Liver (tissue), 9 donors: ENCODE measurements around the gene IL10RB. TPM values are rescaled to one million over a fixed set of nuclear protein-coding genes. Genes with fewer than 3 reads are reported as not detected.

Source experiments
- DNase-seq: peaks from one replicate; pipeline ENCODE4 v3.0.0-alpha.2; 2017; ENCODE audit warnings: low spot score
- H3K27ac ChIP-seq, 2 donors: one replicate each; pipeline ENCODE4 v1.7.0; 2013; ENCODE audit warnings: inconsistent platforms in 2 of 2, low read length in 2 of 2, control low read depth in 1 of 2, low read depth in 1 of 2, mild to moderate bottlenecking in 1 of 2
- H3K27me3 ChIP-seq, 4 donors: one replicate each; pipeline versions ENCODE4 v1.6.1 to v1.7.0; 2013; ENCODE audit warnings: low read length in 3 of 4, inconsistent platforms in 1 of 4, mild to moderate bottlenecking in 1 of 4, moderate library complexity in 1 of 4; ENCODE audit not compliant: control insufficient read depth in 4 of 4, insufficient read depth in 4 of 4
- H3K36me3 ChIP-seq, 4 donors: one replicate each; pipeline versions ENCODE4 v1.6.1 to v1.7.0; 2013; ENCODE audit warnings: low read length in 3 of 4, mild to moderate bottlenecking in 3 of 4, low read depth in 1 of 4, moderate library complexity in 1 of 4; ENCODE audit not compliant: control insufficient read depth in 4 of 4, insufficient read depth in 3 of 4
- H3K4me1 ChIP-seq, 4 donors: one replicate each; pipeline versions ENCODE4 v1.6.1 to v1.7.0; 2013; ENCODE audit warnings: low read length in 3 of 4, mild to moderate bottlenecking in 3 of 4, moderate library complexity in 1 of 4; ENCODE audit not compliant: control insufficient read depth in 4 of 4, insufficient read depth in 4 of 4
- H3K4me3 ChIP-seq, 3 donors: one replicate each; pipeline versions ENCODE4 v1.6.1 to v1.7.0; 2013; ENCODE audit warnings: low read length in 3 of 3, control low read depth in 1 of 3, low read depth in 1 of 3, mild to moderate bottlenecking in 1 of 3
- H3K9ac ChIP-seq, 2 donors: one replicate each; pipeline ENCODE4 v1.7.0; 2013; ENCODE audit warnings: low read length in 2 of 2, mild to moderate bottlenecking in 2 of 2, moderate library complexity in 2 of 2, control low read depth in 1 of 2, low read depth in 1 of 2
- H3K9me3 ChIP-seq, 4 donors: one replicate each; pipeline versions ENCODE4 v1.6.1 to v1.7.0; 2013; ENCODE audit warnings: low read length in 3 of 4; ENCODE audit not compliant: control insufficient read depth in 4 of 4
- CTCF ChIP-seq: fragments of 150-350 bp; IDR thresholded peaks from 2 replicates; pipeline ENCODE4 v1.5.1; 2017; ENCODE audit warnings: improper control_type of control experiment, low read depth, low read length; ENCODE audit not compliant: missing input control
- EGR1 ChIP-seq, 2 donors: IDR thresholded peaks; 2 replicates each; pipeline ENCODE4 v1.6.1; 2016 to 2018; ENCODE audit warnings: antibody characterized with exemption in 2 of 2, low read depth in 2 of 2
- FOXA1 ChIP-seq: IDR thresholded peaks from 2 replicates; pipeline ENCODE4 v1.6.1; 2016; ENCODE audit warnings: antibody characterized with exemption
- FOXA2 ChIP-seq: IDR thresholded peaks from 2 replicates; pipeline ENCODE4 v1.6.1; 2016; ENCODE audit warnings: antibody characterized with exemption
- GABPA ChIP-seq, 2 donors: IDR thresholded peaks in 1 of 2; conservative IDR thresholded peaks in 1 of 2; 2 replicates each; pipeline ENCODE4 v1.6.1; 2016; ENCODE audit warnings: antibody characterized with exemption in 2 of 2, mild to moderate bottlenecking in 1 of 2, moderate library complexity in 1 of 2
- HNF4A ChIP-seq, 2 donors: conservative IDR thresholded peaks; 2 replicates each; pipeline ENCODE4 v1.6.1; 2016; ENCODE audit warnings: antibody characterized with exemption in 2 of 2, mild to moderate bottlenecking in 2 of 2
- HNF4G ChIP-seq: IDR thresholded peaks from 2 replicates; pipeline ENCODE4 v1.6.1; 2016; ENCODE audit warnings: antibody characterized with exemption
- JUND ChIP-seq, 2 donors: IDR thresholded peaks; 2 replicates each; pipeline ENCODE4 v1.6.1; 2016; ENCODE audit warnings: antibody characterized with exemption in 2 of 2
- MAX ChIP-seq: IDR thresholded peaks from 2 replicates; pipeline ENCODE4 v1.6.1; 2016; ENCODE audit warnings: antibody characterized with exemption
- NR2F2 ChIP-seq: IDR thresholded peaks from 2 replicates; pipeline ENCODE4 v1.6.1; 2016; ENCODE audit warnings: antibody characterized with exemption
- RAD21 ChIP-seq, 2 donors: IDR thresholded peaks; 2 replicates each; pipeline ENCODE4 v1.6.1; 2016; ENCODE audit warnings: antibody characterized with exemption in 2 of 2, mild to moderate bottlenecking in 2 of 2
- SP1 ChIP-seq: IDR thresholded peaks from 2 replicates; pipeline ENCODE4 v1.6.1; 2018; ENCODE audit warnings: antibody characterized with exemption, mild to moderate bottlenecking
- TAF1 ChIP-seq: conservative IDR thresholded peaks from 2 replicates; pipeline ENCODE4 v1.6.1; 2016; ENCODE audit warnings: antibody characterized with exemption, mild to moderate bottlenecking
- YY1 ChIP-seq: IDR thresholded peaks from 2 replicates; pipeline ENCODE4 v1.6.1; 2016; ENCODE audit warnings: antibody characterized with exemption, mild to moderate bottlenecking
- WGBS: extraction: QIAGEN DNeasy Blood & Tissue Kit; methylation state at CpG from one replicate; pipeline ENCODE4 v1.1.7; 2013; 5-methylcytosine and 5-hydroxymethylcytosine counted together
- polyA plus RNA-seq, 2 donors: library from polyadenylated mRNA; stranded (reverse) in 1 of 2; unstranded in 1 of 2; fragments of 200-250 nt in 1 of 2; fragments of >200 nt in 1 of 2; fragmentation: Nextera tagmentation in 1 of 2; extraction: Ambion mirVana in 1 of 2; gene quantifications; one replicate each; pipeline versions ENCODE4 v1.2.1 to v1.2.3, GENCODE V29; 2013 to 2015
- total RNA-seq, 2 donors: library from RNA; depleted of rRNA; stranded (reverse); fragments of >200 nt; gene quantifications; one replicate each; pipeline ENCODE4 v1.2.3, GENCODE V29; 2014
- TF ChIP-seq, protein P1 (sequence below): IDR thresholded peaks from 2 replicates; pipeline ENCODE4 v1.6.1; 2016; ENCODE audit warnings: antibody characterized with exemption
- donor health status: healthy.
- donor health status: healthy.
- donor health status: healthy.
- donor health status: healthy.
- donor health status: healthy.

Gene IL10RB
- total and polyA plus RNA-seq, 4 donors: 16.1 to 22.1 (median 18.8) TPM

- DNase-seq: no peak
- Histone ChIP-seq H3K9me3 (no peaks in the 10 kb centered on the region), H3K36me3 (peaks cover 0 to 12% (median 6%) of the 10 kb centered on the region in 4 donors), H3K4me3 (no peak overlapping the region), H3K4me1 (no peaks in the 10 kb centered on the region), H3K27me3 (no peaks in the 10 kb centered on the region), H3K27ac (no peak overlapping the region), H3K9ac (no peak overlapping the region)
- 72% methylated on average over 4 of the region's 4 CpGs for WGBS
- no peak for TF ChIP-seq GABPA (IDR thresholded peaks at IDR 0.05 in 1 of 2, conservative IDR thresholded peaks at IDR 0.05 in 1 of 2)
- TF ChIP-seq, protein P1, sequence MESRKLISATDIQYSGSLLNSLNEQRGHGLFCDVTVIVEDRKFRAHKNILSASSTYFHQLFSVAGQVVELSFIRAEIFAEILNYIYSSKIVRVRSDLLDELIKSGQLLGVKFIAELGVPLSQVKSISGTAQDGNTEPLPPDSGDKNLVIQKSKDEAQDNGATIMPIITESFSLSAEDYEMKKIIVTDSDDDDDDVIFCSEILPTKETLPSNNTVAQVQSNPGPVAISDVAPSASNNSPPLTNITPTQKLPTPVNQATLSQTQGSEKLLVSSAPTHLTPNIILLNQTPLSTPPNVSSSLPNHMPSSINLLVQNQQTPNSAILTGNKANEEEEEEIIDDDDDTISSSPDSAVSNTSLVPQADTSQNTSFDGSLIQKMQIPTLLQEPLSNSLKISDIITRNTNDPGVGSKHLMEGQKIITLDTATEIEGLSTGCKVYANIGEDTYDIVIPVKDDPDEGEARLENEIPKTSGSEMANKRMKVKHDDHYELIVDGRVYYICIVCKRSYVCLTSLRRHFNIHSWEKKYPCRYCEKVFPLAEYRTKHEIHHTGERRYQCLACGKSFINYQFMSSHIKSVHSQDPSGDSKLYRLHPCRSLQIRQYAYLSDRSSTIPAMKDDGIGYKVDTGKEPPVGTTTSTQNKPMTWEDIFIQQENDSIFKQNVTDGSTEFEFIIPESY: no peak
- TF ChIP-seq YY1: no peak
- no peak for TF ChIP-seq FOXA2
- no peak for TF ChIP-seq HNF4G
Observed at GRCh38 chr21:33334191-33334590, 68.0 kb downstream of the IL10RB start.

- no peak overlapping the region for H3K27ac ChIP-seq
Observed at GRCh38 chr21:33334824-33335223, 68.7 kb downstream of the IL10RB start.

DNA sequence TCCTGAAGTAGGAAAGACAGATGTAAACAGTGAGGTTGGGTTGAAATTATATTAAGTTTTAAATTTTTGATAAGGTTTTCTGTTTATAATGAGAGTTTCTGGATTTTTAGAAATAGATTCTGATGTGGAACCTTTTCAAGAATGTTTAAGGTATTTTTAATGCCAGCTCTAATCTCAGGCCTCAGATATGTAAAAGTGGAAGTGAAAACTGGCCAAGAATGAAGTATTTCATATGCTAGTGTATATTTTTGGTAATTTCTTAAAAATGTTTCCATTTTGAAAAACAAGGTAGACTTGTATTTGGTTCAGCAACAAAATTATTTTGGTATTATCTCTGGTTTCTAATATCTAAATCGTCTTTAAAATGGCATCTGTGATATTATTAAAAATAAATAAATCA lies 73.0 kb downstream of the IL10RB start:
- no peak for TF ChIP-seq HNF4A (conservative IDR thresholded peaks at IDR 0.05)
- no peak for TF ChIP-seq FOXA1
- TF ChIP-seq MAX: no peak
- H3K36me3 ChIP-seq: peaks cover 7 to 34% (median 17%) of the 10 kb centered on the region in 4 donors
- WGBS: 84% methylated on average over 1 of the region's 1 CpG

More at GRCh38 chr21:33334824-33335223, 68.7 kb downstream of the IL10RB start:
- Histone ChIP-seq H3K4me1 (peaks cover 0 to under 1% (median 0%) of the 10 kb centered on the region in 4 donors), H3K4me3 (no peak overlapping the region), H3K9ac (no peak overlapping the region), H3K36me3 (peaks cover 0 to 12% (median 6%) of the 10 kb centered on the region in 4 donors), H3K27me3 (no peaks in the 10 kb centered on the region), H3K9me3 (no peaks in the 10 kb centered on the region)
- 88% methylated on average over 2 of the region's 2 CpGs for WGBS
- TF ChIP-seq EGR1 (IDR thresholded peaks at IDR 0.05; ENCODE audit: low read depth in 2 of 2) (no peak), SP1 (no peak), NR2F2 (no peak), HNF4A (conservative IDR thresholded peaks at IDR 0.05) (no peak)
- no peak for DNase-seq

GRCh38 chr21:33339918-33340317 lies 73.8 kb downstream of the IL10RB start:
- no peak overlapping the region for H3K27ac ChIP-seq
- DNase-seq: no peak
- no peak for TF ChIP-seq RAD21 (IDR thresholded peaks at IDR 0.05)
- TF ChIP-seq, protein P1: no peak
- TF ChIP-seq CTCF: no peak
- no peak for TF ChIP-seq SP1
- no peak for TF ChIP-seq TAF1
- no peak for TF ChIP-seq EGR1 (IDR thresholded peaks at IDR 0.05; ENCODE audit: low read depth in 2 of 2)
- no peak for TF ChIP-seq JUND (IDR thresholded peaks at IDR 0.05)

More for the DNA sequence above, 73.0 kb downstream of the IL10RB start:
- no peaks in the 10 kb centered on the region for H3K27me3 ChIP-seq
- H3K9me3 ChIP-seq: no peaks in the 10 kb centered on the region
- H3K27ac ChIP-seq: no peak overlapping the region
- peaks cover 0 to 6% (median 0%) of the 10 kb centered on the region in 4 donors for H3K4me1 ChIP-seq
- no peak overlapping the region for H3K4me3 ChIP-seq
- H3K9ac ChIP-seq: no peak overlapping the region
- no peak for DNase-seq

More at GRCh38 chr21:33339918-33340317, 73.8 kb downstream of the IL10RB start:
- no peak overlapping the region for H3K9ac ChIP-seq
- H3K36me3 ChIP-seq: peaks cover 10 to 35% (median 18%) of the 10 kb centered on the region in 4 donors
- no peaks in the 10 kb centered on the region for H3K9me3 ChIP-seq
- no peak overlapping the region for H3K4me3 ChIP-seq
- 58% methylated on average over 2 of the region's 2 CpGs for WGBS
- peaks cover 0 to 6% (median 0%) of the 10 kb centered on the region in 4 donors for H3K4me1 ChIP-seq
- H3K27me3 ChIP-seq: no peaks in the 10 kb centered on the region
